Right lobe of liver (tissue), 6 donors: ENCODE measurements around the gene TPM1. TPM values are rescaled to one million over a fixed set of nuclear protein-coding genes. Genes with fewer than 3 reads are reported as not detected.
A peak's percentile ranks its signal among the peaks of the same experiment; 100 is the strongest.

Experiments used
- ATAC-seq, 4 donors: fragments of 200-7000 bp; cut with Tn5 transposase; one replicate each; pipeline ENCODE4 v1.9.1; 2020; ENCODE audit warnings: mild to moderate bottlenecking in 4 of 4, moderate library complexity in 4 of 4
- DNase-seq, 3 donors: peaks; one replicate each; pipeline ENCODE4 v3.0.0-alpha.2; 2020
- H3K27ac ChIP-seq, 3 donors: fragments of 200-600 bp; one replicate each; pipeline ENCODE4 v1.8.0; 2022
- H3K27me3 ChIP-seq, 2 donors: fragments of 200-600 bp; one replicate each; pipeline ENCODE4 v1.8.0; 2022
- H3K36me3 ChIP-seq, 4 donors: fragments of 200-600 bp; sonication (generic) in 1 of 4; one replicate each; pipeline versions ENCODE4 v1.5.1 to v1.8.0; 2017 to 2022; ENCODE audit warnings: control low read depth in 1 of 4
- H3K4me1 ChIP-seq, 4 donors: fragments of 200-600 bp; sonication (generic) in 1 of 4; one replicate each; pipeline versions ENCODE4 v1.5.1 to v1.8.0; 2017 to 2022; ENCODE audit warnings: control low read depth in 1 of 4
- H3K4me3 ChIP-seq, 3 donors: fragments of 200-600 bp; one replicate each; pipeline ENCODE4 v1.8.0; 2022
- H3K9me3 ChIP-seq, 4 donors: fragments of 200-600 bp; sonication (generic) in 1 of 4; one replicate each; pipeline versions ENCODE4 v1.5.1 to v1.8.0; 2017 to 2022; ENCODE audit warnings: control low read depth in 1 of 4
- POLR2A ChIP-seq: fragments of 450-650 bp; IDR thresholded peaks from one replicate; pipeline ENCODE4 v1.6.1; 2017; ENCODE audit warnings: antibody characterized with exemption, mild to moderate bottlenecking
- WGBS: methylation state at CpG from one replicate; pipeline ENCODE4 v1.1.6; 2018; ENCODE audit warnings: low coverage, low lambda C conversion rate; ENCODE audit not compliant: insufficient coverage; ENCODE audit errors: missing lambda C conversion rate; 5-methylcytosine and 5-hydroxymethylcytosine counted together
- intact Hi-C, 2 donors: fragments of 100-400 bp; cut with DNase I; formaldehyde crosslinking; loops; one replicate each; pipeline versions ENCODE4 v1.11.2 to v1.14.1; 2022
- total RNA-seq, 6 experiments: library from RNA; depleted of rRNA in 2 of 6; stranded (reverse); fragments of >200 nt in 2 of 6; fragmentation: NEBNext Ultra II Directional in 3 of 6; extraction: Animal tissue kit (Norgen Biotek cat#: 25700) in 3 of 6; gene quantifications; one replicate each; pipeline versions ENCODE4 v1.1.0 to v1.2.4, GENCODE V29; 2016 to 2023
- TF ChIP-seq, protein P1 (sequence below), 4 donors: fragments of 200-600 bp in 3 of 4; fragments of 450-650 bp in 1 of 4; IDR thresholded peaks; one replicate each; pipeline versions ENCODE4 v1.5.1 to v1.8.0; 2016 to 2022; ENCODE audit warnings: antibody characterized with exemption in 4 of 4, mild to moderate bottlenecking in 2 of 4
- donor health status: DM: no; HTN: yes; CAD: no.
- donor health status: DM: no; HTN: no; CAD: no.
- donor health status: DM: no; HTN: no; CAD: no.
- donor health status: DM: no; HTN: yes; CAD: no.
- donor health status: DM: no; HTN: yes; CAD: no.

TPM1 gene
- total RNA-seq, 6 experiments from 2014 or later = 44.3 to 180 (median 91.6) TPM

DNA sequence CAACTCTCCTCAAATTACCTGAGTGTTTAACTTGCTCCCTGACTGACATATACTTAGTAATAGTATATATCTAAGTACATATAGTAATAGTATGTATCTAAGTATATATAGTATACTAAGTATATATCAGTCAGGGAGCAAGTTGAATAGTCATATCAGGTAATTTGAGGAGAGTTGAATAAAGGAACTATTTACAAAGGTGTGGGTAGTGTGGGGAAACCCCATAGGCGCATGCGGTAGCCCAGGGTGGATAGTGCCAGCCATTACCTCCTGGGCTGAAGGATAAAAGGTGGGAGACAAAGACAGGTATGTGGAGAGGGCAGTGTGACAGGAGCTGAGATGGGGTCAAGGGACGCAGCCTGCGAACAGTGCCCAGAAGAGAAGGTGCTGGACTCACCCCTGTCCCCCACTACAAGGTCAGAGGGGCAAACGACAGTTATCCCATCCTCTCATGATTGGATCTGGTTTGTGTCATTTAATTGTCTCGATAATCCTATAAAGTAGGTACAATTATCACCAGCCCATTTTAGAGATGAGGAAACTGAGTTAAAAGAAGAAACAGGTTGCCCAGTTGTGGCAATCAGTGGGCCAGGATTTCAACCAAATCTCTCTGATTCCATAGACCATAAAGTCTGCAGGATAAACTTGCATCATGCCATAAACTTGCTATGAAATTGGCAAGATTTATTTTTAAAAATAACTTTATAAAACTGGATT, 34.1 kb upstream of the TPM1 start:
- Histone ChIP-seq H3K4me1 (peaks cover 0 to 23% (median 7%) of the 10 kb centered on the region in 4 donors), H3K36me3 (no peaks in the 10 kb centered on the region), H3K27ac (no peak overlapping the region), H3K4me3 (no peak overlapping the region), H3K27me3 (no peaks in the 10 kb centered on the region), H3K9me3 (no peaks in the 10 kb centered on the region)
- no peak for TF ChIP-seq POLR2A
- TF ChIP-seq, protein P1, sequence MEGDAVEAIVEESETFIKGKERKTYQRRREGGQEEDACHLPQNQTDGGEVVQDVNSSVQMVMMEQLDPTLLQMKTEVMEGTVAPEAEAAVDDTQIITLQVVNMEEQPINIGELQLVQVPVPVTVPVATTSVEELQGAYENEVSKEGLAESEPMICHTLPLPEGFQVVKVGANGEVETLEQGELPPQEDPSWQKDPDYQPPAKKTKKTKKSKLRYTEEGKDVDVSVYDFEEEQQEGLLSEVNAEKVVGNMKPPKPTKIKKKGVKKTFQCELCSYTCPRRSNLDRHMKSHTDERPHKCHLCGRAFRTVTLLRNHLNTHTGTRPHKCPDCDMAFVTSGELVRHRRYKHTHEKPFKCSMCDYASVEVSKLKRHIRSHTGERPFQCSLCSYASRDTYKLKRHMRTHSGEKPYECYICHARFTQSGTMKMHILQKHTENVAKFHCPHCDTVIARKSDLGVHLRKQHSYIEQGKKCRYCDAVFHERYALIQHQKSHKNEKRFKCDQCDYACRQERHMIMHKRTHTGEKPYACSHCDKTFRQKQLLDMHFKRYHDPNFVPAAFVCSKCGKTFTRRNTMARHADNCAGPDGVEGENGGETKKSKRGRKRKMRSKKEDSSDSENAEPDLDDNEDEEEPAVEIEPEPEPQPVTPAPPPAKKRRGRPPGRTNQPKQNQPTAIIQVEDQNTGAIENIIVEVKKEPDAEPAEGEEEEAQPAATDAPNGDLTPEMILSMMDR (IDR thresholded peaks at IDR 0.05) = no peak
- DNase-seq (no peak), ATAC-seq (peak in 1 of 4 donors; percentile 6)
- intact Hi-C loops = no loop called here
- WGBS = 84% methylated on average over 4 of the region's 6 CpGs

DNA sequence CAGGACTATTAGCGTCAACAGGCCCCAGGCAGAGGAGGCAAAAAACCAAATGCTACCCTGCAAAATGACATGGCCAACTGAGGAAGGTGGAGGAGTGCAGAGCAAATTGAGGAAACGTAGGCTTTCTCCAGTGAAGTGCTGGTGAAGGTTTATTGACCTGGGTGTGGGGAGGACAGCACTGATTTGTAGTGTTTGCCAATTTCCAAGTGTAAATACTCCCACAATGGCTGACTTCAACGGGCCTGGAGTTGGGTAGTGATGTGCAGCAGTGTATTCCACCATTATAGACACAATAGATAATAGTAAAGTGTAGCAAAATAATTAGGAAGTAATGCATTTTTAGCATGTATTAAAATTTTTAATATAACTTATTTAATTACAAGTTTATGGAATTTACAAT, 32.2 kb upstream of the TPM1 start:
- DNase-seq (no peak), ATAC-seq (peak; percentile 40 to 75 (median 64))
- H3K4me3 ChIP-seq = no peak overlapping the region
- peak overlapping the region in 1 of 3 donors; percentile 67 for H3K27ac ChIP-seq
- no peaks in the 10 kb centered on the region for H3K36me3 ChIP-seq
- H3K9me3 ChIP-seq = no peaks in the 10 kb centered on the region
- H3K27me3 ChIP-seq = no peaks in the 10 kb centered on the region
- TF ChIP-seq, protein P1 (IDR thresholded peaks at IDR 0.05) = no peak
- TF ChIP-seq POLR2A = no peak
- WGBS = 35% methylated on average over 3 of the region's 3 CpGs
- intact Hi-C loops = no loop called here
- H3K4me1 ChIP-seq = peaks cover 0 to 30% (median 9%) of the 10 kb centered on the region in 4 donors

DNA sequence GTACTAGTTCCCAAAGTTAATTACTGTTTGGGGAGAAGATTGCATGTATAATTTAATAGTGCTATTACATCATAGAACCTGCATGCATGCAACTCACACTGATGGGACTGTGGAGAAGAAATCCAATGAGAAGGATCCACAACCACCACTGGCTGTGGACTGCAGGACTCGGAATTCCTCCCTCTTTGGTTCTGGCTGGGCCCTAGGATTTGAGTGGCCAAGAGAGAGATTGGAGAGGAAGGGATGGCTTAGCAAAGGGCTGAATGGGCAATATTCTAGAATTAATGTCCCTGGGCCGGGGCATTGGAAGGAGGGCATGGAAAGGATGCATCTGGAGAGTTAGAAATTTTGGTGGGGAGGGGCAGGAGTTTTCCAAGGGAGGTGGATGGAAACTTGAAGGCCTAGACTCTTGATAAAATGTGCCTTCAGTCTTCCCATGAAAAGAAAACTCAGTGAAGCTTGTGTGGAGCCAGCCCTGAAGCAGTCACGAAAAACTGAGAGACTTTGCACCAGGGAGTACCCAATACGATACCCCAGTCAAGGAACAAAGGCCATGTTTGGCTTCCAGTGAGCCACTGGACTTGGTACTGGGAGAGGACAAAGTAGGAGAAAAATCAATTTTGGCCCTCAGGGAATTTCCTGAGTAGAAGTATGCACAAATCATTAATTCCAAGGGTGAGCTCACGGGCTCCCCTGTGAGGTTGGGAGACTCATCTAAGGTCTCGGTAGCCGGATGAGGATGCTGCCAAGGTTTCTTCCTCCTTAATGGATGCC, 31.4 kb upstream of the TPM1 start:
- H3K27ac ChIP-seq = peak overlapping the region; percentile 42 to 67 (median 50)
- no peaks in the 10 kb centered on the region for H3K9me3 ChIP-seq
- TF ChIP-seq, protein P1 (IDR thresholded peaks at IDR 0.05) = peak in 1 of 4 donors; percentile 37
- no peak for TF ChIP-seq POLR2A
- DNase-seq (peak in 1 of 3 donors; percentile 81), ATAC-seq (peak; percentile 75 to 89 (median 84))
- no peaks in the 10 kb centered on the region for H3K27me3 ChIP-seq
- H3K36me3 ChIP-seq = no peaks in the 10 kb centered on the region
- H3K4me1 ChIP-seq = peaks cover 0 to 37% (median 12%) of the 10 kb centered on the region in 4 donors
- no peak overlapping the region for H3K4me3 ChIP-seq
- WGBS = 30% methylated on average over 7 of the region's 7 CpGs
- intact Hi-C loops = no loop called here

GRCh38 chr15:63012444-63012843, 30.1 kb upstream of the TPM1 start:
- H3K9me3 ChIP-seq = no peaks in the 10 kb centered on the region

More at GRCh38 chr15:63012444-63012843, 30.1 kb upstream of the TPM1 start:
- Histone ChIP-seq H3K27me3 (no peaks in the 10 kb centered on the region), H3K4me3 (no peak overlapping the region), H3K4me1 (peaks cover 0 to 44% (median 13%) of the 10 kb centered on the region in 4 donors), H3K27ac (no peak overlapping the region), H3K36me3 (no peaks in the 10 kb centered on the region)
- DNase-seq = no peak
- 86% methylated on average over 6 of the region's 6 CpGs for WGBS
- no peak for ATAC-seq
- TF ChIP-seq POLR2A = no peak
- TF ChIP-seq, protein P1 (IDR thresholded peaks at IDR 0.05) = no peak
- intact Hi-C loops = no loop called here
